ENCODE data around the gene CORO2B. TPM values are rescaled to one million over a fixed set of nuclear protein-coding genes. Genes with fewer than 3 reads are reported as not detected.

CORO2B gene
- total and polyA plus RNA-seq, 2 of the 4 experiments (the other 2 are of a cell fraction): 9.3 to 39.3 TPM

DNA sequence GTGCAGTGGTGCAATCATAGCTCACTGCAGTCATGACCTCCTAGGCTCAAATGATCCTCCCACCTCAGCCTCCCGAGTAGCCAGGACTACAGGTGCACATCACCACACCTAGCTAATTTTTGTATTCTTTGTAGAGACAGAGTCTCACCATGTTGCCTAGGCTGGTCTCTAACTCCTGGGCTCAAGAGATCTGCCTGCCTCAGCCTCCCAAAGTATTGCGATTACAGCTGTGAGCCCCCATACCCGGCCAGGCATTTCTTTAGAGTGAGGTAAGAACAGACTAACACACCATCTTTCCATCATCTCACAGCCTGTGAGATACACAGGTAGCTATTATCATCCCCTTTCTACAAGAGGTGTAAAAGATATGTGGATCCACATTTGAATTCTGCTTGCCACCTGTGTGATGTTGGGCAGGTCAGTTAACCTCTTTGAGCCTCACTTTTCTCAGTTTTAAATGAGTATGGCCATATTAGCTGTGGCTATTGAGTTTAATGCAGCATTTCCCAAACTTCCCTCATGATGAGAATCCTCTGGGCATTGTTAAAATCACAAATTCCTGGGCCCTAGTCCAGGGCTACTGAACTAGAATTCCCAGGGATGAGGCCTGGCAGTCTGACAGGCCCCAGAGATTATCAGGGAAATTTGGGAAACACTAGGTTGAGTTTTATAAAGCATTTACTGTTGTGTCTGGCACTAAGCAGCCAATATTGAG is 195.9 kb downstream of the CORO2B start:
- Histone ChIP-seq H3K36me3 (ENCODE audit: control insufficient read depth, insufficient read depth, low read length) (peaks cover 12% of the 10 kb centered on the region), H3K79me1 (ENCODE audit: low read depth in 1 of 2, low read length in 2 of 2) (no peaks in the 10 kb centered on the region), H3K27me3 (ENCODE audit: control insufficient read depth, insufficient read depth, low read length) (peaks cover 13% of the 10 kb centered on the region), H3K27ac (ENCODE audit: insufficient read depth, low read length) (no peak overlapping the region), H3K9me1 (ENCODE audit: insufficient read depth, low read length) (no peaks in the 10 kb centered on the region; the same call in 1 of the 2 replicates), H4K20me1 (ENCODE audit: insufficient read depth, low read length) (0 out of 2 replicates have a peak, but pooled peaks cover 2% of the 10 kb centered on the region), H2BK20ac (ENCODE audit: low read depth, low read length) (no peak overlapping the region), H4K8ac (ENCODE audit: low read depth in 2 of 2, low read length in 2 of 2) (no peak overlapping the region), H3K4me2 (ENCODE audit: low read depth, low read length) (no peak overlapping the region), H3K14ac (replicated peaks; ENCODE audit: low read depth, low read length) (no peak overlapping the region), H3K4me3 (ENCODE audit: insufficient read depth, low read depth, low read length) (no peak overlapping the region), H2AFZ (replicated peaks; ENCODE audit: low read length, poor library complexity) (no peak overlapping the region), H4K91ac (ENCODE audit: insufficient read depth, low read depth, low read length) (no peak overlapping the region), H2BK120ac (ENCODE audit: low read depth, low read length) (no peak overlapping the region), H2BK5ac (ENCODE audit: low read depth, low read length, poor library complexity, severe bottlenecking) (no peak overlapping the region), H4K5ac (ENCODE audit: low read depth, low read length) (no peak overlapping the region), H3K9me3 (ENCODE audit: control insufficient read depth, insufficient read depth, low read length) (0 out of 2 replicates have a peak, but pooled peaks cover 2% of the 10 kb centered on the region), H3K18ac (ENCODE audit: low read depth, low read length) (no peak overlapping the region), H2AK9ac (replicated peaks; ENCODE audit: low read depth, low read length, poor library complexity) (no peak overlapping the region), H3K56ac (ENCODE audit: extremely low read depth, insufficient read depth, low read length) (no peak overlapping the region), H2AK5ac (ENCODE audit: low read depth, low read length) (no peak overlapping the region), H3K4ac (ENCODE audit: low read depth, low read length) (no peak overlapping the region), H2BK15ac (ENCODE audit: low read depth, low read length) (no peak overlapping the region), H3K9ac (ENCODE audit: low read depth, low read length) (no peak overlapping the region), H3K23ac (ENCODE audit: low read depth, low read length) (no peak overlapping the region), H3K4me1 (ENCODE audit: control insufficient read depth, insufficient read depth, low read length) (no peaks in the 10 kb centered on the region; the same call in 1 of the 2 replicates)
- WGBS, 2 experiments (ENCODE audit: extremely low coverage in 2 of 2, insufficient read length in 1 of 2): no CpG with 5 or more reads among the region's 3 CpGs
- ATAC-seq (ENCODE audit: low read depth): no peak
- CTCF ChIA-PET: no interaction called here
- POLR2A ChIA-PET (ENCODE audit: unreplicated experiment): no interaction called here
- TF ChIP-seq CTCF (conservative IDR thresholded peaks at IDR 0.05; ENCODE audit: low read depth, low read length): no peak
- TF ChIP-seq CHD1 (IDR thresholded peaks at IDR 0.05; ENCODE audit: low read depth, low read length): no peak
- no peak for TF ChIP-seq ELK1 (IDR thresholded peaks at IDR 0.05; ENCODE audit: borderline replicate concordance, low read depth, low read length)
- TF ChIP-seq MXI1 (IDR thresholded peaks at IDR 0.05; ENCODE audit: borderline replicate concordance, low read depth, low read length): no peak
- TF ChIP-seq POLR2A (IDR thresholded peaks at IDR 0.05; ENCODE audit: low read depth, low read length): no peak
- no peak for TF ChIP-seq FOS (IDR thresholded peaks at IDR 0.05; ENCODE audit: low read depth, low read length)
- no peak for TF ChIP-seq RCOR1 (IDR thresholded peaks at IDR 0.05; ENCODE audit: insufficient replicate concordance, low read length)
- BruUV-seq (replicated peaks): no TSS peak
- dilution Hi-C loops (cut with HindIII; ENCODE audit: low sequenced_read_pairs, unreplicated experiment) (no loop called here), in situ Hi-C loops (cut with MboI; ENCODE audit: low sequenced_read_pairs) (no loop called here), intact Hi-C loops (cut with micrococcal nuclease) (no loop called here)
- DNase-seq: no peak
